HEK293 (cell line): ENCODE results near the gene LRRC34.
A peak's percentile ranks its signal among the peaks of the same experiment; 100 is the strongest.

Experiments
- BCL6B ChIP-seq: fragments of 450-650 bp; formaldehyde crosslinking; IDR thresholded peaks from 2 replicates; pipeline ENCODE4 v1.5.1; 2017; ENCODE audit warnings: missing biosample characterization, missing genetic modification characterization
- GLI2 ChIP-seq: fragments of 450-650 bp; formaldehyde crosslinking; IDR thresholded peaks from 2 replicates; pipeline ENCODE4; 2017; ENCODE audit warnings: missing biosample characterization, missing genetic modification characterization, low read depth, borderline replicate concordance
- HOXC10 ChIP-seq: sonication (generic); formaldehyde crosslinking; IDR thresholded peaks from 2 replicates; pipeline ENCODE4 v1.8.1; 2023; ENCODE audit warnings: mild to moderate bottlenecking, missing genetic modification reagents
- IKZF3 ChIP-seq: fragments of 450-650 bp; IDR thresholded peaks from 2 replicates; pipeline ENCODE4 v1.5.0; 2018; ENCODE audit warnings: missing biosample characterization, mild to moderate bottlenecking, missing genetic modification characterization, moderate library complexity
- KLF9 ChIP-seq: fragments of 450-650 bp; formaldehyde crosslinking; IDR thresholded peaks from 2 replicates; pipeline ENCODE4 v1.5.1; 2016; ENCODE audit warnings: missing biosample characterization, missing genetic modification characterization, low read depth
- MEIS1 ChIP-seq: sonication (generic); formaldehyde crosslinking; IDR thresholded peaks from 2 replicates; pipeline ENCODE4 v1.8.1; 2022; ENCODE audit warnings: missing genetic modification reagents, mild to moderate bottlenecking, borderline replicate concordance
- PRDM6 ChIP-seq: fragments of 450-650 bp; formaldehyde crosslinking; IDR thresholded peaks from 2 replicates; pipeline ENCODE4 v1.5.1; 2017; ENCODE audit warnings: missing biosample characterization, missing genetic modification characterization
- REPIN1 ChIP-seq: fragments of 450-650 bp; formaldehyde crosslinking; IDR thresholded peaks from 2 replicates; pipeline ENCODE4 v1.5.1; 2017; ENCODE audit warnings: missing biosample characterization, missing genetic modification characterization, low read depth
- SETDB1 ChIP-seq: IDR thresholded peaks from one replicate; pipeline ENCODE4 v1.6.1; 2017; ENCODE audit warnings: mild to moderate bottlenecking, low read length, moderate library complexity, mixed read lengths; ENCODE audit not compliant: insufficient read length
- TRIM28 ChIP-seq: IDR thresholded peaks from 2 replicates; pipeline ENCODE4 v1.6.1; 2011; ENCODE audit warnings: low read length, control low read depth, borderline replicate concordance
- ZBTB21 ChIP-seq: fragments of 450-650 bp; formaldehyde crosslinking; IDR thresholded peaks from 2 replicates; pipeline ENCODE4 v1.5.1; 2017; ENCODE audit warnings: missing biosample characterization, missing genetic modification characterization
- ZBTB44 ChIP-seq: fragments of 450-650 bp; IDR thresholded peaks from 2 replicates; pipeline ENCODE4 v1.5.1; 2018; ENCODE audit warnings: missing biosample characterization, mild to moderate bottlenecking, missing genetic modification characterization
- ZBTB7A ChIP-seq: fragments of 450-650 bp; formaldehyde crosslinking; IDR thresholded peaks from 2 replicates; pipeline ENCODE4 v1.5.1; 2016; ENCODE audit warnings: low read depth, missing biosample characterization, missing genetic modification characterization
- ZFP3 ChIP-seq: fragments of 450-650 bp; formaldehyde crosslinking; IDR thresholded peaks from 2 replicates; pipeline ENCODE4 v1.5.1; 2016; ENCODE audit warnings: low read depth, missing biosample characterization, missing genetic modification characterization
- ZFP41 ChIP-seq: fragments of 450-650 bp; formaldehyde crosslinking; IDR thresholded peaks from 2 replicates; pipeline ENCODE4 v1.5.1; 2016; ENCODE audit warnings: missing biosample characterization, missing genetic modification characterization, borderline replicate concordance
- ZIC2 ChIP-seq: fragments of 450-650 bp; formaldehyde crosslinking; IDR thresholded peaks from 2 replicates; pipeline ENCODE4 v1.5.1; 2016; ENCODE audit warnings: missing biosample characterization, missing genetic modification characterization
- ZNF169 ChIP-seq: fragments of 450-650 bp; formaldehyde crosslinking; IDR thresholded peaks from 2 replicates; pipeline ENCODE4 v1.5.1; 2016; ENCODE audit warnings: missing biosample characterization, missing genetic modification characterization
- ZNF18 ChIP-seq: fragments of 450-650 bp; formaldehyde crosslinking; IDR thresholded peaks from 2 replicates; pipeline ENCODE4 v1.5.1; 2016; ENCODE audit warnings: missing biosample characterization, missing genetic modification characterization
- ZNF2 ChIP-seq: fragments of 450-650 bp; formaldehyde crosslinking; IDR thresholded peaks from 2 replicates; pipeline ENCODE4 v1.5.1; 2016; ENCODE audit warnings: missing biosample characterization, missing genetic modification characterization
- ZNF221 ChIP-seq: fragments of 450-650 bp; formaldehyde crosslinking; IDR thresholded peaks from 2 replicates; pipeline ENCODE4 v1.5.1; 2017; ENCODE audit warnings: missing biosample characterization, missing genetic modification characterization, borderline replicate concordance
- ZNF23 ChIP-seq: fragments of 450-650 bp; formaldehyde crosslinking; IDR thresholded peaks from 2 replicates; pipeline ENCODE4 v1.5.1; 2016; ENCODE audit warnings: missing biosample characterization, missing genetic modification characterization, borderline replicate concordance
- ZNF280C ChIP-seq: fragments of 450-650 bp; formaldehyde crosslinking; IDR thresholded peaks from 2 replicates; pipeline ENCODE4 v1.5.1; 2016; ENCODE audit warnings: missing biosample characterization, missing genetic modification characterization
- ZNF335 ChIP-seq: fragments of 450-650 bp; formaldehyde crosslinking; conservative IDR thresholded peaks from 2 replicates; pipeline ENCODE4 v1.5.1; 2016; ENCODE audit warnings: missing biosample characterization, missing genetic modification characterization
- ZNF354C ChIP-seq: fragments of 450-650 bp; formaldehyde crosslinking; IDR thresholded peaks from 2 replicates; pipeline ENCODE4 v1.5.1; 2016; ENCODE audit warnings: missing biosample characterization, missing genetic modification characterization, low read depth, borderline replicate concordance
- ZNF404 ChIP-seq: fragments of 450-650 bp; formaldehyde crosslinking; IDR thresholded peaks from 2 replicates; pipeline ENCODE4 v1.5.1; 2017; ENCODE audit warnings: missing biosample characterization, missing genetic modification characterization
- ZNF558 ChIP-seq: fragments of 450-650 bp; formaldehyde crosslinking; IDR thresholded peaks from 2 replicates; pipeline ENCODE4 v1.5.1; 2016; ENCODE audit warnings: missing biosample characterization, missing genetic modification characterization
- ZNF561 ChIP-seq: fragments of 450-650 bp; IDR thresholded peaks from 2 replicates; pipeline ENCODE4 v1.5.1; 2018; ENCODE audit warnings: missing biosample characterization, missing genetic modification characterization, borderline replicate concordance
- ZNF623 ChIP-seq: fragments of 450-650 bp; formaldehyde crosslinking; IDR thresholded peaks from 2 replicates; pipeline ENCODE4 v1.5.1; 2016; ENCODE audit warnings: missing biosample characterization, missing genetic modification characterization
- ZNF626 ChIP-seq: fragments of 450-650 bp; sonication (Bioruptor Pico); formaldehyde crosslinking; IDR thresholded peaks from 2 replicates; pipeline ENCODE4 v1.5.1; 2018; ENCODE audit warnings: missing biosample characterization, missing genetic modification characterization, inconsistent platforms
- ZNF747 ChIP-seq: fragments of 450-650 bp; formaldehyde crosslinking; IDR thresholded peaks from 2 replicates; pipeline ENCODE4 v1.5.1; 2016; ENCODE audit warnings: missing biosample characterization, missing genetic modification characterization
- ZNF776 ChIP-seq: fragments of 450-650 bp; formaldehyde crosslinking; IDR thresholded peaks from 2 replicates; pipeline ENCODE4 v1.5.0; 2017; ENCODE audit warnings: missing biosample characterization, missing genetic modification characterization, borderline replicate concordance
- ZNF777 ChIP-seq: fragments of 450-650 bp; formaldehyde crosslinking; IDR thresholded peaks from 2 replicates; pipeline ENCODE4 v1.5.1; 2017; ENCODE audit warnings: missing biosample characterization, missing genetic modification characterization, borderline replicate concordance

LRRC34 gene

GRCh38 chr3:169769287-169770181, 43.2 kb downstream of the LRRC34 start, which contains the start of gene ACTRT3 (continued):
- TF ChIP-seq ZIC2: peak; percentile 65
- TF ChIP-seq PRDM6 (tag by site-specific recombination): peak; percentile 88
- peak; percentile 71; the same call in 1 of the 2 replicates for TF ChIP-seq ZNF561 (tag by site-specific recombination)
- TF ChIP-seq MEIS1 (CRISPR knock-in tag): no peak
- no peak for TF ChIP-seq ZNF280C (tag by site-specific recombination)
- no peak for TF ChIP-seq SETDB1
- no peak for TF ChIP-seq REPIN1 (tag by site-specific recombination)
- TF ChIP-seq ZNF2 (tag by site-specific recombination): 0 out of 2 replicates have a peak, but pooled peaks have one; percentile 48
- TF ChIP-seq ZNF747 (tag by site-specific recombination): no peak
- TF ChIP-seq IKZF3 (tag by site-specific recombination): peak; percentile 89
- no peak for TF ChIP-seq ZNF626 (tag by site-specific recombination)
- TF ChIP-seq ZNF169: no peak
- TF ChIP-seq ZNF23 (tag by site-specific recombination): no peak
- TF ChIP-seq ZBTB21: no peak
- TF ChIP-seq ZNF354C: no peak
- TF ChIP-seq ZNF558: no peak
- no peak for TF ChIP-seq ZNF777 (tag by site-specific recombination)
- no peak for TF ChIP-seq ZNF404
- no peak for TF ChIP-seq ZNF776 (tag by site-specific recombination)
- peak; percentile 26; the same call in 1 of the 2 replicates for TF ChIP-seq KLF9
- no peak for TF ChIP-seq HOXC10
- TF ChIP-seq ZBTB44 (tag by site-specific recombination): no peak
- TF ChIP-seq ZNF335 (tag by site-specific recombination): peak; percentile 64
- TF ChIP-seq ZBTB7A: 0 out of 2 replicates have a peak, but pooled peaks have one; percentile 69
- no peak for TF ChIP-seq ZNF221 (tag by site-specific recombination)
- no peak for TF ChIP-seq GLI2 (tag by site-specific recombination)
- no peak for TF ChIP-seq ZNF623 (tag by site-specific recombination)
- no peak for TF ChIP-seq ZFP3 (tag by site-specific recombination)
- peak; percentile 48; the same call in 1 of the 2 replicates for TF ChIP-seq TRIM28
- 0 out of 2 replicates have a peak, but pooled peaks have one; percentile 16 for TF ChIP-seq ZNF18
- no peak for TF ChIP-seq BCL6B (tag by site-specific recombination)
- no peak for TF ChIP-seq ZFP41 (tag by site-specific recombination)
